Measurements from ENCODE around the gene SLC15A3.

DNA sequence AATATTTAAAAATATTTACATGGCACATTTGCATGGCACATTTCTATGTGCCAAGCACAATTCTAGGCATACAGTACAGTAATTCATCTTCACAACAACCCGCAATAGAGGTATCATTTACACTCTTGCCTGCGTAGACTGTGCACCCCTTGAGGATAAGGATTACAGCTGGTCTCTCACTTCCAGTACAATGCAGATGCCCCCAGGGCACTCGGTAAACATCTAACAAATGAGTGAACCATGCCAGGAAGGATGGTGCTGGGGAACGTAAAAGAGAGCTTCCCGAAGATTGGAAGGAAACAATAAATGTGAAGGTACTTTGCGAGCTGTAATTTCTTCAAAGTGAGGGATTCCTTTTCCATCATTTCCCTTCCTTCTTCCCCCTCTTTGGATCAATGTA lies 46.9 kb downstream of the SLC15A3 start:
- TF ChIP-seq, protein P1, sequence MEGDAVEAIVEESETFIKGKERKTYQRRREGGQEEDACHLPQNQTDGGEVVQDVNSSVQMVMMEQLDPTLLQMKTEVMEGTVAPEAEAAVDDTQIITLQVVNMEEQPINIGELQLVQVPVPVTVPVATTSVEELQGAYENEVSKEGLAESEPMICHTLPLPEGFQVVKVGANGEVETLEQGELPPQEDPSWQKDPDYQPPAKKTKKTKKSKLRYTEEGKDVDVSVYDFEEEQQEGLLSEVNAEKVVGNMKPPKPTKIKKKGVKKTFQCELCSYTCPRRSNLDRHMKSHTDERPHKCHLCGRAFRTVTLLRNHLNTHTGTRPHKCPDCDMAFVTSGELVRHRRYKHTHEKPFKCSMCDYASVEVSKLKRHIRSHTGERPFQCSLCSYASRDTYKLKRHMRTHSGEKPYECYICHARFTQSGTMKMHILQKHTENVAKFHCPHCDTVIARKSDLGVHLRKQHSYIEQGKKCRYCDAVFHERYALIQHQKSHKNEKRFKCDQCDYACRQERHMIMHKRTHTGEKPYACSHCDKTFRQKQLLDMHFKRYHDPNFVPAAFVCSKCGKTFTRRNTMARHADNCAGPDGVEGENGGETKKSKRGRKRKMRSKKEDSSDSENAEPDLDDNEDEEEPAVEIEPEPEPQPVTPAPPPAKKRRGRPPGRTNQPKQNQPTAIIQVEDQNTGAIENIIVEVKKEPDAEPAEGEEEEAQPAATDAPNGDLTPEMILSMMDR (IDR thresholded peaks at IDR 0.05): no peak
- TF ChIP-seq POLR2A (IDR thresholded peaks at IDR 0.05): no peak

All from thyroid gland (tissue), 4 donors.